ENCODE results near the gene PDE8A.

PDE8A gene, protein sequence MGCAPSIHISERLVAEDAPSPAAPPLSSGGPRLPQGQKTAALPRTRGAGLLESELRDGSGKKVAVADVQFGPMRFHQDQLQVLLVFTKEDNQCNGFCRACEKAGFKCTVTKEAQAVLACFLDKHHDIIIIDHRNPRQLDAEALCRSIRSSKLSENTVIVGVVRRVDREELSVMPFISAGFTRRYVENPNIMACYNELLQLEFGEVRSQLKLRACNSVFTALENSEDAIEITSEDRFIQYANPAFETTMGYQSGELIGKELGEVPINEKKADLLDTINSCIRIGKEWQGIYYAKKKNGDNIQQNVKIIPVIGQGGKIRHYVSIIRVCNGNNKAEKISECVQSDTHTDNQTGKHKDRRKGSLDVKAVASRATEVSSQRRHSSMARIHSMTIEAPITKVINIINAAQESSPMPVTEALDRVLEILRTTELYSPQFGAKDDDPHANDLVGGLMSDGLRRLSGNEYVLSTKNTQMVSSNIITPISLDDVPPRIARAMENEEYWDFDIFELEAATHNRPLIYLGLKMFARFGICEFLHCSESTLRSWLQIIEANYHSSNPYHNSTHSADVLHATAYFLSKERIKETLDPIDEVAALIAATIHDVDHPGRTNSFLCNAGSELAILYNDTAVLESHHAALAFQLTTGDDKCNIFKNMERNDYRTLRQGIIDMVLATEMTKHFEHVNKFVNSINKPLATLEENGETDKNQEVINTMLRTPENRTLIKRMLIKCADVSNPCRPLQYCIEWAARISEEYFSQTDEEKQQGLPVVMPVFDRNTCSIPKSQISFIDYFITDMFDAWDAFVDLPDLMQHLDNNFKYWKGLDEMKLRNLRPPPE

DNA sequence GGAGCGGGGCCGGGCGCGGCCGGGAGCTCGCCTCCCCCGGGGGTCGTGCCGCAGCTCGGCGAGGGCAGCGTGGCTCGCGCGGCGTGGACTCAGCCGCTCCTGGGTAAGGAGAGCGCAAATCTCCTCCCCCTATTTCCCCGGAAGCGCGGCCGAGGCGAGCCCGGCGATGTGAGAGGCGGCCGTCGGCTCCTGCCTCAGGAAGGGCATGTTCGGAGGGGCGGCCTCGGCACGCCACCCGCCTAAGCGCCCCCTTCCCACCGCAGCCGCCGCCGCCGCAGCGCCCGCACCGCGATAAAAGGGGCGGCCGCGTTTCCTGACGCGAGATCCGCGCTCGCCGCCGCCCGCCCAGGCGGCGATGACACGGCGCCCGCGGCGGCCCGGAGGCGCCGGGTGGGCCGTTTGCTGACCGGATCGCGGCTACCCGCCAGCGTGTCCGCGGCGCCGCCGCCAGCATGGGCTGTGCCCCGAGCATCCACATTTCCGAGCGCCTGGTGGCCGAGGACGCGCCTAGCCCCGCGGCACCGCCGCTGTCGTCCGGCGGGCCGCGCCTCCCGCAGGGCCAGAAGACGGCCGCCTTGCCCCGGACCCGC lies at the start of gene PDE8A:
Gene PDE8A (plus strand): TSS at position 146 of the 590 bp plus-strand sequence. CDS start 307 bp downstream, at position 453.
- H3K4me3 ChIP-seq (replicated peaks; ENCODE audit: low read depth, low read length), result peak within 1 kb of the TSS; percentile 70
- DNase-seq (ENCODE audit: extremely low read depth, low read depth), result no peak
- TF ChIP-seq, protein P1, sequence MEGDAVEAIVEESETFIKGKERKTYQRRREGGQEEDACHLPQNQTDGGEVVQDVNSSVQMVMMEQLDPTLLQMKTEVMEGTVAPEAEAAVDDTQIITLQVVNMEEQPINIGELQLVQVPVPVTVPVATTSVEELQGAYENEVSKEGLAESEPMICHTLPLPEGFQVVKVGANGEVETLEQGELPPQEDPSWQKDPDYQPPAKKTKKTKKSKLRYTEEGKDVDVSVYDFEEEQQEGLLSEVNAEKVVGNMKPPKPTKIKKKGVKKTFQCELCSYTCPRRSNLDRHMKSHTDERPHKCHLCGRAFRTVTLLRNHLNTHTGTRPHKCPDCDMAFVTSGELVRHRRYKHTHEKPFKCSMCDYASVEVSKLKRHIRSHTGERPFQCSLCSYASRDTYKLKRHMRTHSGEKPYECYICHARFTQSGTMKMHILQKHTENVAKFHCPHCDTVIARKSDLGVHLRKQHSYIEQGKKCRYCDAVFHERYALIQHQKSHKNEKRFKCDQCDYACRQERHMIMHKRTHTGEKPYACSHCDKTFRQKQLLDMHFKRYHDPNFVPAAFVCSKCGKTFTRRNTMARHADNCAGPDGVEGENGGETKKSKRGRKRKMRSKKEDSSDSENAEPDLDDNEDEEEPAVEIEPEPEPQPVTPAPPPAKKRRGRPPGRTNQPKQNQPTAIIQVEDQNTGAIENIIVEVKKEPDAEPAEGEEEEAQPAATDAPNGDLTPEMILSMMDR (IDR thresholded peaks at IDR 0.05; ENCODE audit: low read depth, low read length, missing control alignments), result no peak

GRCh38 chr15:84934942-84935729 lies 46.5 kb upstream of the PDE8A start:
- no peak overlapping the region for H3K4me3 ChIP-seq (replicated peaks; ENCODE audit: low read depth, low read length)
- TF ChIP-seq, protein P1 (IDR thresholded peaks at IDR 0.05; ENCODE audit: low read depth, low read length, missing control alignments), result no peak
- DNase-seq (ENCODE audit: extremely low read depth, low read depth), result no peak

- TF ChIP-seq, protein P1 (IDR thresholded peaks at IDR 0.05; ENCODE audit: low read depth, low read length, missing control alignments), result no peak
- H3K4me3 ChIP-seq (replicated peaks; ENCODE audit: low read depth, low read length), result no peak overlapping the region
- DNase-seq (ENCODE audit: extremely low read depth, low read depth), result no peak
These were observed 44.5 kb upstream of the PDE8A start for GRCh38 chr15:84937144-84937543.

DNA sequence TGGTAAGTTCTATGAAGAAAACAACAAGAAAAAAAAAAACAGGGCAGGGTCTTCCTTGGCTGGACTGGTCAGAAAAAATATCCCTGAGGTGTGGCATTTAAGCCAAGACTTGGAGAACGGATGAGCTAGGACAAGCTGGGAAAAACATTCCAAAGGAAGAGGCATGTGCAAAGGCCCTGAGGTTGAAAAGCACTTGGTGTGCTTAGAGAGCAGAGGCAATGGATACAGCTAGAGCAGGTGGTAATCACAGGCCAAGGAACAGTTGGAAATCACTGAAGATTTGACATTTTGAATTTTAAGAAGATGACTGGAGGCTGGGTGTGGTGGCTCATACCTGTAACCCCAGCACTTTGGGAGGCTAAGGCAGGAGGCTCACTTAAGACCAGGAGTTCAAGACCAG lies 42.9 kb upstream of the PDE8A start:
- TF ChIP-seq, protein P1 (IDR thresholded peaks at IDR 0.05; ENCODE audit: low read depth, low read length, missing control alignments), result no peak
- no peak overlapping the region for H3K4me3 ChIP-seq (replicated peaks; ENCODE audit: low read depth, low read length)
- DNase-seq (ENCODE audit: extremely low read depth, low read depth), result no peak

- no peak for DNase-seq (ENCODE audit: extremely low read depth, low read depth)
- TF ChIP-seq, protein P1 (IDR thresholded peaks at IDR 0.05; ENCODE audit: low read depth, low read length, missing control alignments), result no peak
- H3K4me3 ChIP-seq (replicated peaks; ENCODE audit: low read depth, low read length), result no peak overlapping the region
These were observed 41.3 kb upstream of the PDE8A start for GRCh38 chr15:84940399-84940798.

- TF ChIP-seq, protein P1 (IDR thresholded peaks at IDR 0.05; ENCODE audit: low read depth, low read length, missing control alignments), result no peak
- no peak overlapping the region for H3K4me3 ChIP-seq (replicated peaks; ENCODE audit: low read depth, low read length)
- DNase-seq (ENCODE audit: extremely low read depth, low read depth), result no peak
These were observed 39.2 kb upstream of the PDE8A start for GRCh38 chr15:84942456-84942855.
